Measurements from ENCODE around the gene CCDC121. TPM values are rescaled to one million over a fixed set of nuclear protein-coding genes. Genes with fewer than 3 reads are reported as not detected.

The CCDC121 gene
- total and polyA plus RNA-seq, 10 of the 15 experiments (the other 5 are each of a cell fraction or from before 2014, with no cell fraction given): 0.34 to 1.2 (median 0.63) TPM

DNA sequence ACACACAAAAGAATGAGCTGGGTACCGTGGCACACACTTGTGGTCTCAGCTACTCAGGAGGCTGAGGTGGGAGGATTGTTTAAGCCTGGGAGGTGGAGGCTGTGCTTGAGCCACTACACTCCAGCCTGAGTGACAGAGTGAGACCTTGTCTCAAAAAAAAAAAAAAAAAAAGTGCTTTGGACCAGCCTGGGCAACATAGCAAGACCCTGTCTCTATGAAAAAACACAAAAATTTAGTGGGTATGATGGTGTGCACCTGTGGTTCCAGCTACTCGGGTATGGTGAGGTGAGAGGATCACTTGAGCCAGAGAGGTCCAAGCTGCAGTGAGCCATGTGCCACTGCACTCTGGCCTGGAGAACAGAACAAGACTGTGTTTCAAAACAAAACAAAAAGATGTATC is 35.6 kb downstream of the CCDC121 start:
- intact Hi-C loops (cut with micrococcal nuclease; ENCODE audit: unreplicated experiment): no loop called here
- Histone ChIP-seq H4K20me1 (ENCODE audit: control insufficient read depth, insufficient read depth) (no peaks in the 10 kb centered on the region), H3K9me3 (replicated peaks; ENCODE audit: control insufficient read depth, insufficient read depth, low read length) (peaks cover 13% of the 10 kb centered on the region), H3K27ac (ENCODE audit: control insufficient read depth, insufficient read depth) (no peak overlapping the region), H2AFZ (ENCODE audit: control insufficient read depth, low read depth, low read length) (no peak overlapping the region), H3K79me2 (ENCODE audit: control insufficient read depth, insufficient read depth, low read length) (peaks cover 67% of the 10 kb centered on the region), H3K27me3 (replicated peaks in 1 of 2; ENCODE audit: control insufficient read depth in 2 of 2, insufficient read depth in 2 of 2, low read length in 1 of 2) (no peaks in the 10 kb centered on the region), H3K4me3 (no peak overlapping the region), H3K4me2 (ENCODE audit: control insufficient read depth, insufficient read depth) (no peak overlapping the region), H3K4me1 (ENCODE audit: control insufficient read depth, insufficient read depth, low read length) (no peaks in the 10 kb centered on the region), H3K9ac (ENCODE audit: control insufficient read depth, insufficient read depth, low read length) (no peak overlapping the region), H3K36me3 (ENCODE audit: control insufficient read depth in 2 of 2, insufficient read depth in 2 of 2, low read length in 1 of 2) (peaks cover 1 to 8% of the 10 kb centered on the region in 2 experiments; a peak in 2 of 4 replicates)
- ATAC-seq (no peak), FAIRE-seq (no peak), DNase-seq (ENCODE audit: low read depth, low spot score) (no peak)
- in situ Hi-C loops (cut with MboI): no loop called here
- 100% methylated on average over 2 of the region's 2 CpGs for whole genome bisulfite sequencing (ENCODE audit: insufficient coverage, insufficient replicate concordance, low lambda C conversion rate, missing lambda C conversion rate)
- SMC1A ChIA-PET (ENCODE audit: uncharacterized antibody, unreplicated experiment): no interaction called here
- POLR2A ChIA-PET: interaction anchor here (0.7 to 1.1 kb wide), 3 partner anchors 14 to 201 kb away, joined by 3 to 6 read pairs (median 3); no protein-coding TSS in a partner anchor
- RAD21 ChIA-PET (ENCODE audit: unreplicated experiment): interaction anchor here (0.7 kb wide), 1 partner anchor 734 kb away, joined by 3 read pairs; no protein-coding TSS in a partner anchor
- BruUV-seq (replicated peaks): no TSS peak
- CTCF ChIA-PET: interaction anchor here (1.1 kb wide), 1 partner anchor 8 kb away, joined by 3 read pairs; no protein-coding TSS in a partner anchor
- TF ChIP-seq SMARCA5 (IDR thresholded peaks at IDR 0.05): no peak
- TF ChIP-seq EZH2 (IDR thresholded peaks at IDR 0.05; ENCODE audit: borderline replicate concordance, control insufficient read depth, low read depth, low read length): no peak
- no peak for TF ChIP-seq MYB (IDR thresholded peaks at IDR 0.05; ENCODE audit: borderline replicate concordance, low read depth, low read length)
- no peak for TF ChIP-seq YBX1 (IDR thresholded peaks at IDR 0.05)
- TF ChIP-seq, protein P1, sequence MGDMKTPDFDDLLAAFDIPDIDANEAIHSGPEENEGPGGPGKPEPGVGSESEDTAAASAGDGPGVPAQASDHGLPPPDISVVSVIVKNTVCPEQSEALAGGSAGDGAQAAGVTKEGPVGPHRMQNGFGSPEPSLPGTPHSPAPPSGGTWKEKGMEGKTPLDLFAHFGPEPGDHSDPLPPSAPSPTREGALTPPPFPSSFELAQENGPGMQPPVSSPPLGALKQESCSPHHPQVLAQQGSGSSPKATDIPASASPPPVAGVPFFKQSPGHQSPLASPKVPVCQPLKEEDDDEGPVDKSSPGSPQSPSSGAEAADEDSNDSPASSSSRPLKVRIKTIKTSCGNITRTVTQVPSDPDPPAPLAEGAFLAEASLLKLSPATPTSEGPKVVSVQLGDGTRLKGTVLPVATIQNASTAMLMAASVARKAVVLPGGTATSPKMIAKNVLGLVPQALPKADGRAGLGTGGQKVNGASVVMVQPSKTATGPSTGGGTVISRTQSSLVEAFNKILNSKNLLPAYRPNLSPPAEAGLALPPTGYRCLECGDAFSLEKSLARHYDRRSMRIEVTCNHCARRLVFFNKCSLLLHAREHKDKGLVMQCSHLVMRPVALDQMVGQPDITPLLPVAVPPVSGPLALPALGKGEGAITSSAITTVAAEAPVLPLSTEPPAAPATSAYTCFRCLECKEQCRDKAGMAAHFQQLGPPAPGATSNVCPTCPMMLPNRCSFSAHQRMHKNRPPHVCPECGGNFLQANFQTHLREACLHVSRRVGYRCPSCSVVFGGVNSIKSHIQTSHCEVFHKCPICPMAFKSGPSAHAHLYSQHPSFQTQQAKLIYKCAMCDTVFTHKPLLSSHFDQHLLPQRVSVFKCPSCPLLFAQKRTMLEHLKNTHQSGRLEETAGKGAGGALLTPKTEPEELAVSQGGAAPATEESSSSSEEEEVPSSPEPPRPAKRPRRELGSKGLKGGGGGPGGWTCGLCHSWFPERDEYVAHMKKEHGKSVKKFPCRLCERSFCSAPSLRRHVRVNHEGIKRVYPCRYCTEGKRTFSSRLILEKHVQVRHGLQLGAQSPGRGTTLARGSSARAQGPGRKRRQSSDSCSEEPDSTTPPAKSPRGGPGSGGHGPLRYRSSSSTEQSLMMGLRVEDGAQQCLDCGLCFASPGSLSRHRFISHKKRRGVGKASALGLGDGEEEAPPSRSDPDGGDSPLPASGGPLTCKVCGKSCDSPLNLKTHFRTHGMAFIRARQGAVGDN (IDR thresholded peaks at IDR 0.05): no peak
- no peak for TF ChIP-seq BMI1 (IDR thresholded peaks at IDR 0.05; ENCODE audit: borderline replicate concordance)
- TF ChIP-seq, protein P2, sequence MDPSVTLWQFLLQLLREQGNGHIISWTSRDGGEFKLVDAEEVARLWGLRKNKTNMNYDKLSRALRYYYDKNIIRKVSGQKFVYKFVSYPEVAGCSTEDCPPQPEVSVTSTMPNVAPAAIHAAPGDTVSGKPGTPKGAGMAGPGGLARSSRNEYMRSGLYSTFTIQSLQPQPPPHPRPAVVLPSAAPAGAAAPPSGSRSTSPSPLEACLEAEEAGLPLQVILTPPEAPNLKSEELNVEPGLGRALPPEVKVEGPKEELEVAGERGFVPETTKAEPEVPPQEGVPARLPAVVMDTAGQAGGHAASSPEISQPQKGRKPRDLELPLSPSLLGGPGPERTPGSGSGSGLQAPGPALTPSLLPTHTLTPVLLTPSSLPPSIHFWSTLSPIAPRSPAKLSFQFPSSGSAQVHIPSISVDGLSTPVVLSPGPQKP (IDR thresholded peaks at IDR 0.05; ENCODE audit: low read depth, low read length): no peak
- no peak for TF ChIP-seq NR2C2 (IDR thresholded peaks at IDR 0.05; ENCODE audit: borderline replicate concordance, control insufficient read depth, insufficient read length, low read depth)
- no peak for TF ChIP-seq CHD1 (IDR thresholded peaks at IDR 0.05; ENCODE audit: low read depth, low read length)

Measured in GM12878 (cell line).